ENCODE measurements around the gene ETV3L. TPM values are rescaled to one million over a fixed set of nuclear protein-coding genes. Genes with fewer than 3 reads are reported as not detected.

The ETV3L gene
- total and polyA plus RNA-seq, 2 experiments from 2014 or later, result not detected

- no peaks in the 10 kb centered on the region for H3K9me3 ChIP-seq (ENCODE audit: low read depth)
- no peak overlapping the region for H2AFZ ChIP-seq
- no peaks in the 10 kb centered on the region for H3K9me2 ChIP-seq (replicated peaks; ENCODE audit: insufficient read depth)
- no peak for TF ChIP-seq EZH2 (IDR thresholded peaks at IDR 0.05; ENCODE audit: borderline replicate concordance)
- no peak for TF ChIP-seq CTCF (IDR thresholded peaks at IDR 0.05; ENCODE audit: poor library complexity)
- TF ChIP-seq EZH2phosphoT487 (IDR thresholded peaks at IDR 0.05; ENCODE audit: low read depth, severe bottlenecking, unreplicated experiment), result no peak
- no peaks in the 10 kb centered on the region for H3K4me1 ChIP-seq (ENCODE audit: insufficient read depth)
- H3K4me2 ChIP-seq, result no peak overlapping the region
- H3K27me3 ChIP-seq, result no peaks in the 10 kb centered on the region
- H4K20me1 ChIP-seq (ENCODE audit: insufficient read depth, poor library complexity, severe bottlenecking), result no peaks in the 10 kb centered on the region
- no peak overlapping the region for H3K4me3 ChIP-seq
- H3K27ac ChIP-seq, result no peak overlapping the region
- no peaks in the 10 kb centered on the region for H3K79me2 ChIP-seq
- WGBS (ENCODE audit: low lambda C conversion rate, missing lambda C conversion rate), result 88% methylated on average over 3 of the region's 3 CpGs
- no peak for DNase-seq (ENCODE audit: low spot score)
- no peaks in the 10 kb centered on the region for H3K36me3 ChIP-seq (replicated peaks; ENCODE audit: insufficient read depth, low read depth)
Measured at GRCh38 chr1:157146244-157146643, 46.6 kb upstream of the ETV3L start.

DNA sequence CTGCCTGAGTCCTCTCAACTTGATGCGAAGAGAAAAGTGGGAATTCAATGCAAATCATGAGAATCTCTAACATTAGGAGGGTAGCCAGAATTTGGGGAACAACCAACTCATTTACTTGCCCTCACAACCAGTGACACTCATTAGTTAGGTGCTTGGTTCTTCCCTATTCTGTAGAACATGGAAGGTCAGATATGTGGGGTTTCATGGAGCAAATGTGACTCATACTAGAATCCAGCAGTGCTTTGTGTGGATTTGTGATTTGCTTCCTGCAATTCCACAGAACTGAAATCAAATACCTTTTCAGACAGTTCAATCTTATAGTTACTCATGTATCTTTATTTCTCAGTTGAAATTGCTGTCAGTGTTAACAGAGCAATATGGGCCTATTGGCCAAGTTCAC is 45.5 kb upstream of the ETV3L start:
- Histone ChIP-seq H3K4me2 (no peak overlapping the region), H3K79me2 (no peaks in the 10 kb centered on the region), H3K9me3 (ENCODE audit: low read depth) (no peaks in the 10 kb centered on the region), H2AFZ (no peak overlapping the region), H3K27me3 (no peaks in the 10 kb centered on the region), H3K36me3 (replicated peaks; ENCODE audit: insufficient read depth, low read depth) (no peaks in the 10 kb centered on the region), H3K27ac (no peak overlapping the region), H4K20me1 (ENCODE audit: insufficient read depth, poor library complexity, severe bottlenecking) (no peaks in the 10 kb centered on the region), H3K4me3 (no peak overlapping the region), H3K9me2 (replicated peaks; ENCODE audit: insufficient read depth) (no peaks in the 10 kb centered on the region), H3K4me1 (ENCODE audit: insufficient read depth) (no peaks in the 10 kb centered on the region)
- no peak for TF ChIP-seq EZH2 (IDR thresholded peaks at IDR 0.05; ENCODE audit: borderline replicate concordance)
- no peak for TF ChIP-seq CTCF (IDR thresholded peaks at IDR 0.05; ENCODE audit: poor library complexity)
- TF ChIP-seq EZH2phosphoT487 (IDR thresholded peaks at IDR 0.05; ENCODE audit: low read depth, severe bottlenecking, unreplicated experiment), result no peak
- WGBS (ENCODE audit: low lambda C conversion rate, missing lambda C conversion rate), result 93% methylated on average over 1 of the region's 1 CpG
- DNase-seq (ENCODE audit: low spot score), result no peak

DNA sequence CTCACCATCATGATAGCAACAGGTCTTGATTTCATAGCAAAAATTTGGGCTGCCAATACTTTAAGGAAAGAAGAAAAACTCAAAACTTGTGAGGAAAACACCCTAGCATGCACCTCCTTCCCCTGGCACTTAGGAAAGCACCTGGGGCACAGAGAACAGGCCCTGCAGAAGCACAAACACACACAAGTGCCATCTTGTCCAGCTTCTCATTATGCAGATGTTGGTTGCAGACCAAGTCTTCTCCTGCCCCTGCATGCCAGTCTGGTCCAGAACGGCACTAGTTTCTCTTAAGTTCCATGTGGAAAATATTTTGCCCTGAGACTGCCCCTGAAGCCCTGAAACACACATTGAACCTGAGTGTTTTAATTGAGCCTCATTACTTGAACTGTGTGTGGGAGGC is 44.9 kb upstream of the ETV3L start:
- H3K4me3 ChIP-seq, result no peak overlapping the region
- H3K9me2 ChIP-seq (replicated peaks; ENCODE audit: insufficient read depth), result no peaks in the 10 kb centered on the region
- peaks cover 1% of the 10 kb centered on the region for H3K4me1 ChIP-seq (ENCODE audit: insufficient read depth)
- H4K20me1 ChIP-seq (ENCODE audit: insufficient read depth, poor library complexity, severe bottlenecking), result no peaks in the 10 kb centered on the region
- H3K4me2 ChIP-seq, result no peak overlapping the region
- TF ChIP-seq CTCF (IDR thresholded peaks at IDR 0.05; ENCODE audit: poor library complexity) (no peak), EZH2 (IDR thresholded peaks at IDR 0.05; ENCODE audit: borderline replicate concordance) (no peak), EZH2phosphoT487 (IDR thresholded peaks at IDR 0.05; ENCODE audit: low read depth, severe bottlenecking, unreplicated experiment) (no peak)
- WGBS (ENCODE audit: low lambda C conversion rate, missing lambda C conversion rate), result 83% methylated on average over 1 of the region's 1 CpG
- no peaks in the 10 kb centered on the region for H3K36me3 ChIP-seq (replicated peaks; ENCODE audit: insufficient read depth, low read depth)
- no peaks in the 10 kb centered on the region for H3K9me3 ChIP-seq (ENCODE audit: low read depth)
- no peak for DNase-seq (ENCODE audit: low spot score)
- no peak overlapping the region for H2AFZ ChIP-seq
- no peaks in the 10 kb centered on the region for H3K79me2 ChIP-seq
- no peaks in the 10 kb centered on the region for H3K27me3 ChIP-seq
- no peak overlapping the region for H3K27ac ChIP-seq

Data from hepatocyte (in vitro differentiated cells).